ENCODE results near the gene SLC24A3. TPM values are rescaled to one million over a fixed set of nuclear protein-coding genes. Genes with fewer than 3 reads are reported as not detected.

The SLC24A3 gene
- total and polyA plus RNA-seq, 2 experiments from 2014 or later: 0.81 to 2.5 TPM

GRCh38 chr20:19603376-19603750 is 390.9 kb downstream of the SLC24A3 start:
- no peak overlapping the region for H3K27ac Mint-ChIP-seq
- no peak overlapping the region for H3K4me3 Mint-ChIP-seq
- H3K4me1 Mint-ChIP-seq: peaks cover 8% of the 10 kb centered on the region; the same call in 2 of the 3 replicates
- H3F3A ChIP-seq (replicated peaks; ENCODE audit: low read depth): no peaks in the 10 kb centered on the region
- H3K79me2 ChIP-seq (replicated peaks; ENCODE audit: insufficient read depth): no peaks in the 10 kb centered on the region
- peaks cover 4% of the 10 kb centered on the region for H3K27me3 Mint-ChIP-seq (ENCODE audit: insufficient read depth, low read depth, poor library complexity)
- H3K36me3 Mint-ChIP-seq (ENCODE audit: low read depth): no peaks in the 10 kb centered on the region
- H3K36me3 ChIP-seq (ENCODE audit: insufficient read depth): no peaks in the 10 kb centered on the region
- no peaks in the 10 kb centered on the region for H3K27me3 ChIP-seq (ENCODE audit: insufficient read depth)
- DNase-seq (ENCODE audit: low spot score) (no peak), ATAC-seq (no peak)
- H4K20me1 ChIP-seq (replicated peaks; ENCODE audit: insufficient read depth): no peaks in the 10 kb centered on the region
- 0 out of 2 replicates have a peak, but pooled peaks cover 10% of the 10 kb centered on the region for H3K9me2 ChIP-seq (ENCODE audit: insufficient read depth)
- no peak overlapping the region for H3K4me3 ChIP-seq
- H3K4me2 ChIP-seq: no peak overlapping the region
- no peaks in the 10 kb centered on the region for H3K9me3 Mint-ChIP-seq
- TF ChIP-seq ETS1 (IDR thresholded peaks at IDR 0.05): no peak
- no peaks in the 10 kb centered on the region; the same call in 1 of the 2 replicates for H3K4me1 ChIP-seq (ENCODE audit: insufficient read depth)
- no peak overlapping the region for H2AFZ ChIP-seq
- no peak overlapping the region for H3K27ac ChIP-seq (ENCODE audit: low read depth)

GRCh38 chr20:19605786-19606485 is 393.5 kb downstream of the SLC24A3 start:
- Histone ChIP-seq H3K4me3 (no peak overlapping the region), H3K4me1 (ENCODE audit: insufficient read depth) (no peaks in the 10 kb centered on the region), H4K20me1 (replicated peaks; ENCODE audit: insufficient read depth) (no peaks in the 10 kb centered on the region), H3K4me2 (no peak overlapping the region), H3K27me3 (ENCODE audit: insufficient read depth) (no peaks in the 10 kb centered on the region), H3K79me2 (replicated peaks; ENCODE audit: insufficient read depth) (no peaks in the 10 kb centered on the region), H3K27ac (ENCODE audit: low read depth) (no peak overlapping the region), H3K36me3 (ENCODE audit: insufficient read depth) (no peaks in the 10 kb centered on the region), H3K9me2 (ENCODE audit: insufficient read depth) (peaks cover 10% of the 10 kb centered on the region; the same call in 1 of the 2 replicates), H2AFZ (no peak overlapping the region), H3F3A (replicated peaks; ENCODE audit: low read depth) (no peaks in the 10 kb centered on the region)
- Mint-ChIP-seq H3K27ac (no peak overlapping the region), H3K9me3 (no peaks in the 10 kb centered on the region), H3K36me3 (ENCODE audit: low read depth) (no peaks in the 10 kb centered on the region), H3K4me3 (no peak overlapping the region), H3K27me3 (ENCODE audit: insufficient read depth, low read depth, poor library complexity) (peaks cover 4% of the 10 kb centered on the region), H3K4me1 (peaks cover 6% of the 10 kb centered on the region; the same call in 1 of the 3 replicates)
- DNase-seq (ENCODE audit: low spot score) (no peak), ATAC-seq (no peak)
- TF ChIP-seq POLR2AphosphoS5 (IDR thresholded peaks at IDR 0.05; ENCODE audit: low read depth) (no peak), NANOG (IDR thresholded peaks at IDR 0.05; ENCODE audit: borderline replicate concordance) (no peak), ZNF114 (CRISPR knock-in tag; IDR thresholded peaks at IDR 0.05) (no peak), CREB1 (CRISPR knock-in tag; IDR thresholded peaks at IDR 0.05; ENCODE audit: low read depth) (no peak), CTCF (conservative IDR thresholded peaks at IDR 0.05; ENCODE audit: low read depth in 2 of 2) (no peak), STAT1 (IDR thresholded peaks at IDR 0.05; ENCODE audit: unreplicated experiment) (no peak), REST (IDR thresholded peaks at IDR 0.05; ENCODE audit: unreplicated experiment) (no peak), ZNF331 (CRISPR knock-in tag; IDR thresholded peaks at IDR 0.05; ENCODE audit: low read depth) (no peak), ETS1 (IDR thresholded peaks at IDR 0.05) (no peak)
